Transverse colon (tissue), 4 donors: ENCODE data around the gene TMEM92.

Experiments used
- CTCF ChIP-seq, 5 experiments: fragments of 200-600 bp in 3 of 5; fragments of 450-650 bp in 2 of 5; sonication (generic) in 3 of 5; IDR thresholded peaks; 1 replicate in 2 of 5; 2 replicates in 3 of 5; pipeline ENCODE4 v1.5.1; 2016 to 2017; ENCODE audit warnings: antibody characterized with exemption in 5 of 5, inconsistent platforms in 3 of 5, mild to moderate bottlenecking in 2 of 5, moderate library complexity in 1 of 5
- POLR2AphosphoS5 ChIP-seq, 3 donors: sonication (generic); formaldehyde crosslinking; IDR thresholded peaks; one replicate each; pipeline ENCODE4 v1.6.1; 2016; ENCODE audit warnings: antibody characterized with exemption in 3 of 3

- TF ChIP-seq CTCF (IDR thresholded peaks at IDR 0.05) (no peak), POLR2AphosphoS5 (IDR thresholded peaks at IDR 0.05) (no peak)
Observed at GRCh38 chr17:50274897-50275221, 593 bp downstream of the TMEM92 start.
